GM15510 (cell line): Measurements from ENCODE around the gene CTRB2.

Experiments used
- POLR2A ChIP-seq: IDR thresholded peaks from 3 replicates; pipeline ENCODE4 v1.6.1; 2011; ENCODE audit warnings: borderline replicate concordance; ENCODE audit not compliant: insufficient read length; ENCODE audit errors: extremely low read depth

Gene CTRB2

GRCh38 chr16:75196836-75197235 lies 10.1 kb downstream of the CTRB2 start:
- TF ChIP-seq POLR2A: no peak

GRCh38 chr16:75195811-75196790 lies 10.9 kb downstream of the CTRB2 start:
- TF ChIP-seq POLR2A: no peak

- TF ChIP-seq POLR2A: no peak
Observed at GRCh38 chr16:75193730-75194444, 13.1 kb downstream of the CTRB2 start.

- TF ChIP-seq POLR2A: no peak
Observed at GRCh38 chr16:75193265-75193650, 13.7 kb downstream of the CTRB2 start.

GRCh38 chr16:75192606-75193264 lies 14.2 kb downstream of the CTRB2 start:
- no peak for TF ChIP-seq POLR2A

GRCh38 chr16:75189638-75190245 lies 17.2 kb downstream of the CTRB2 start:
- TF ChIP-seq POLR2A: no peak

GRCh38 chr16:75188832-75189477 lies 18.0 kb downstream of the CTRB2 start:
- no peak for TF ChIP-seq POLR2A

GRCh38 chr16:75181630-75182029 lies 25.3 kb downstream of the CTRB2 start:
- no peak for TF ChIP-seq POLR2A

- TF ChIP-seq POLR2A: no peak
Observed at GRCh38 chr16:75179208-75179607, 27.8 kb downstream of the CTRB2 start.

- TF ChIP-seq POLR2A: no peak
Observed at GRCh38 chr16:75176926-75177325, 30.0 kb downstream of the CTRB2 start.

GRCh38 chr16:75175074-75175473 lies 31.9 kb downstream of the CTRB2 start:
- no peak for TF ChIP-seq POLR2A

GRCh38 chr16:75172578-75172977 lies 34.4 kb downstream of the CTRB2 start:
- TF ChIP-seq POLR2A: no peak

GRCh38 chr16:75169899-75170405 lies 37.0 kb downstream of the CTRB2 start:
- no peak for TF ChIP-seq POLR2A

GRCh38 chr16:75160386-75160785 lies 46.6 kb downstream of the CTRB2 start:
- no peak for TF ChIP-seq POLR2A
